Measurements from ENCODE around the gene PEDS1.
"Not testable (repeated sequence)": the region's sequence is repeated elsewhere in the genome, so short reads cannot be mapped to it uniquely, and the experiment has no call there.

PEDS1 gene

GRCh38 chr20:50153500-50154377 is at the start of gene PEDS1:
TSS of gene PEDS1 (minus strand) at chr20:50153723. CDS start at chr20:50153637, 86 bp downstream.
- peak; percentile 94 for DNase-seq

GRCh38 chr20:50202677-50203076 is 49.2 kb upstream of the PEDS1 start:
- no peak for DNase-seq

GRCh38 chr20:50201710-50202109 is 48.2 kb upstream of the PEDS1 start:
- DNase-seq = not testable (repeated sequence)

DNA sequence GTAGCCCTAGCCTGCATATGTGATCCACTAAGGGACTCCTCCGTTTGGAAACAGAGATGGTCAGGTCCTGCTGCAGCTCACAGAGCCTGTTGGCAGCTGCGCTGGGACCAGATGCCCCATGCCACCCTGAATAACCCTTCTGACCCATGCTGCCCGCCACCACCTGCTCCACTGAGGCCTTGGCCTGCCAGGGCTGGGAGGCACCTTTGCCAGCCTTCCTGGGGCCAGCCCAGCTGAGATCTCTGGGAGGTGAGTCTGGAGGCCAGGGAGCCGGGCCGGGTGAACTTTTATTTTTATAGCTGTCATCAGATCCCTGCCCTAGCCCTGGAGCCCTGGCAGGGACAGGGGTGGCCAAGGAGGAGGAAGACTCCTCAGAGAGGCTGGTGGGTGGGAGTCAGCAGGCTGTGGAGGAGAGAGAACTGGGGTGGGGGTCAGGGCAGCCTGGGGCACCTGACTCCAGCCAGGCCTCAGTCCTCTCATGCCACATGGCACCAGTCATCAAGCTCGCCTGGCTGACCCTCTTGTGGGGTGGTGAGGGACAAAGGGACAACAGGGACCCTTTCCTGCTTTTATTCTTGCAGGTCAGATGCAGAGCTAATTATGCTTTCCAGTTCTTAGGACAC is 47.1 kb upstream of the PEDS1 start:
- DNase-seq = no peak

GRCh38 chr20:50199703-50200102 is 46.2 kb upstream of the PEDS1 start:
- DNase-seq = no peak

DNA sequence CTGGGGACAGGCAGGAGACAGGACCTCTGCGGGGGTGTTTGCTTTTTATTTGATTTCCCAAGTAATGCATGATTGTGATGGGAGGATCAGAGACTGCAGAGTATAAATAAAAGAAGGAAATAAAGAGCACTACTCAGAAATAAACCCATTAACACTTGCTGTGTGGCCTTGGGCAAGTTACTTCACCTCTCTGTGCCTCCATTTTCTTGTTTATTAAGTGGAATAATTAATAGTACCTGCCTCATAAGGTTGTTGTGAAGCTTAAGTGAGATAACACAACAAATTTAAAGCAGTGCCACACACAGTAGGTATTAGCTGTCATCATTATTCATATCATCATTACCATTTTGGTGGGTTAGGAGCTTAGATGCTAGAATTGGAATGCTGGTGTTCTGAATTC is 45.2 kb upstream of the PEDS1 start:
- DNase-seq = no peak

DNA sequence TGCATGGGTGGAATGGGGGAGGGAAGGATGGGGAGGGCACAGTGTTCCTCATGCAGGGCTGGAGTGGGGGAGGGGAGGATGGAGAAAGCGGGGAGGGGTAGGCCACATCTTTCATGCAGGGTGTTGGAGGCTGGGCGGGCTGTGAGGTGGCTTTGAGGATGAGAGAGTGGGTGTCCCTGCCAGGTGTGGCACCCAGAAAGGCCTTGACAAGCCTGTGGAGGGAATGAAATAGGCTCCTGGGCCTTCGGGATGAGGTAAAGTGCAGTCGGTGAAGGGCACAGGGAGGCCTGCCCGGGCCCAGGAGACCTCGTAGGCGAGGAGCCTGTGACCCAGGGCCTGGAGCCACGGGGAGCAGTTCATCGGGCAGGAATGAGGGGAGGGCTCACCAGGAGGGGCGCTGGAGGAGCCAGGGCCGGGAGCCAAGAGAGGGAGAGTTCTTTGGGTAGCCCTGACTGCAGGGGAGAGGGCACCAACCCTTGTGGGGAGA is 44.7 kb upstream of the PEDS1 start:
- DNase-seq = no peak

- DNase-seq = no peak
These were observed 44.1 kb upstream of the PEDS1 start for GRCh38 chr20:50197463-50198179.

- no peak for DNase-seq
These were observed 43.4 kb upstream of the PEDS1 start for GRCh38 chr20:50196896-50197295.

DNA sequence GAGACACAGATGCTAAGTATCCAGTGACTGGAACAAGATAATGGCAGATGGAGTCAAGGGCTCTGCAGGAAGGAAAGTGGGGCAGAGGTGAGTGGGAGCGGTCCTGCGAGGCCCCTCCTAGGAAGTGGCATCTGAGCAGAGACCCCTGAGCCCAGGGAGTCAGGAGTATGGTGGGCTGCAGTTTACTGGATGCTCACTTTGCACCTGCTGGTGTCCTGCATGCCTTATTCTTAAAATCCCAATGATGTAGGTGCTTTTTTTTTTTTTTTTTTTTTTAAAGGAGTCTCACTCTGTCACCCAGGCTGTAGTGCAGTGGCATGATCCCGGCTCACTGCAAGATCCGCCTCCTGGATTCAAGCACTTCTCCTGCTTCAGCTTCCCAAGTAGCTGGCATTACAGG is 42.7 kb upstream of the PEDS1 start:
- DNase-seq = no peak

GRCh38 chr20:50195524-50196120 is 42.1 kb upstream of the PEDS1 start:
- DNase-seq = no peak

- DNase-seq = no peak
These were observed 41.5 kb upstream of the PEDS1 start for GRCh38 chr20:50194831-50195523.

DNA sequence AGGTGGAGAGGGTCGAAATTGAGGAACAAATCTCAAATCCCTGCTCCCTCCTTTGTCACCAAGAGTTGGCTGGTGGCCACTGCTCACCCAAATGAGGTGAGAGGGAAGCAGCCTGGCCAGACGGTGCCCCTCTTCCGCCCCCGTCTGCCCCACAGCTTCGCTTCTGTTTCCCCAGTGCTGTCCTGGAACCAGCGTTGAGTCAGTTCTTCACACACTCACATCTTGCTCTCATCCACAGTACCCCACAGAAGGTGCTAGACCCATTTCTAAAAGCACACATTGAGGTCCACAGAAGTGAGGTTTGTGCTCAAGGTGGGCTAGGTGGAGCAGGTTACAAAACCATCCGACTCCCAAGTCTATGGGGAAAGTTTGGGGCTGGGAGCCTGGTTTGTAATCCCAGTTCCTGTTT is 40.9 kb upstream of the PEDS1 start:
- no peak for DNase-seq

DNA sequence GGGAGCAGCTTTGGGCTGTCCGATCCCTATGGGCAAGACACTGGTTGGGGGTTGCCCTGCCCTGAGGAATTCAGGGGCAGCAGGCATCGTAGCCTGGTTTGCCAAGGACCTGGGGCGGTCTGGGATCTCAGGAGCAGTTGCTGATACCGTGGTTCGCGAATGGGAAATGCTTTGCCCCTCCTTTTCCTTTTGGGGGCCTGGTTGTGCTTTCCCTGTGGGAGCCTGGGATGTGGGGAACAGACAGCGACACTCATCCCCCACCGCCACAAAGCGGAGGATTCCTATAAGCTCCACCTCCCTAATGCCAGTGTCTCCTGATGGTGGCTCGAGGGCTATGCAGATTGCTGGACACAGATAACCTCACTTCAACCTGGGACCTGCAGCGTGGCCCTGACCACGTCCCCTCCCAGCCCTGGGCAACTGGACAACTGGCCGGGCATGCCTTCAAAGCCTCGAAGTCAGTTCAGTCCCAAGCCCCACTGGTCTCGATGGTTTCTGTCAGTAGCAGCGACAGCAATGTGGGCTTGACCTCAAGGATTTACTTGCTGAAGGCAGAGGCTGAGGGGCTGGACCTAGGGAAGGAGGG is 40.4 kb upstream of the PEDS1 start:
- no peak for DNase-seq

DNA sequence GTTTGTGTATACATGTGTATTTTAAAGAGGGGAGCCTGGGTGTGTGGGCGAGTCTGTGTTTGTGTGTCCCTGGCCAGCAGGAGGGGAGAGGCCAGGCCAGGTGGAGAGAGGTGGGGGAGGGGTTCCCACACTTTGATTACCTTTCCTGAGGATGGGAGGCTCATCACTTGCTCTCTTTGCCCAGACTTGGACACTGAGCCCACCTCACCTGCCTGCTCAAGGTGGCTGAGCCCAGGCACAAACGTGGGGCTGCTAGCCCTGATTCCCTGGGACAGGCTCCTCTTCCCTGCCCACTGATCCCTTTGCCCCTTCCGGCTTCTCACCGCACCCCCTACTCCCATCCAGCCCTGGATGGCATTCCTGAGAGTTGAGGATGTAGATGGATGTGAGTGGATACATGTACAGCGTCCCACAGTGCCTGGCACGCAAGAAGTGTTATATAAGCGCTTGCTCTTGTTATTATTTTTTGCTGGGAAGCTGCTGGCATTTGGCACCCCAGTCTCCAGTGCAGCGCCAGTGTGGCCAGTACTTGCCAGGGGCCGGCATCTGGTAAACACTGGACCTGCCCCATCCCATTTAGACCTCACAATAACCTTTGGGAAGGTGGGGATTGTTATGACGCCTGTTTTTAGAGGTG is 39.8 kb upstream of the PEDS1 start:
- no peak for DNase-seq

DNA sequence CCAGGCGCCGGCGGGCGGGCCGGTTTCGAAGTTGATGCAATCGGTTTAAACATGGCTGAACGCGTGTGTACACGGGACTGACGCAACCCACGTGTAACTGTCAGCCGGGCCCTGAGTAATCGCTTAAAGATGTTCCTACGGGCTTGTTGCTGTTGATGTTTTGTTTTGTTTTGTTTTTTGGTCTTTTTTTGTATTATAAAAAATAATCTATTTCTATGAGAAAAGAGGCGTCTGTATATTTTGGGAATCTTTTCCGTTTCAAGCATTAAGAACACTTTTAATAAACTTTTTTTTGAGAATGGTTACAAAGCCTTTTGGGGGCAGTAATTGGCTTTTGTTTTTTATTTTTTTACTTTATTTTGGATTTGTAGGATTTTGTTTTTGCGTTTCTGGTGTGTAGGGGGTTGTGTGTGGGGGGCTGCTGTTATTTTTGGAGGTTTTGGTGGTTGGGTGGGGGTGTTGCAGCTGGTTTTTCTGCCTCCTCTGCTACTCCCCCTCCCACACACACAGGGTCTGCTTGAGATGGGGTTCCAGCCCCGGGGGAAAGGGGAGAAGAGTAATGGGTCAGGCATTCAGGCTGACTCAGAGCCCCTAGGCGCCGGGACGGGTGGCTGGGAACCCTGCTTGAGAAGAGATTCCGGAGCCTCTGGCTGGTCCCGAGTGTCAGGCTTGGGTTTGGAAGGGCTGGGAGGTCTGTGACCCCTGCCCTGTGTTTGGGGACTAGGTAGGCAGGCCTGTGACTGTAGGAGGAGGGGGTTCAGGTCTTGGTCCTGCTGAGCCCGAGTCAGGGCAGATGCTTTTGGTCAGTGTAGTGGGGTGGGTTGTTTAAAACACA is 39.1 kb upstream of the PEDS1 start:
- DNase-seq = peak; percentile 81

DNA sequence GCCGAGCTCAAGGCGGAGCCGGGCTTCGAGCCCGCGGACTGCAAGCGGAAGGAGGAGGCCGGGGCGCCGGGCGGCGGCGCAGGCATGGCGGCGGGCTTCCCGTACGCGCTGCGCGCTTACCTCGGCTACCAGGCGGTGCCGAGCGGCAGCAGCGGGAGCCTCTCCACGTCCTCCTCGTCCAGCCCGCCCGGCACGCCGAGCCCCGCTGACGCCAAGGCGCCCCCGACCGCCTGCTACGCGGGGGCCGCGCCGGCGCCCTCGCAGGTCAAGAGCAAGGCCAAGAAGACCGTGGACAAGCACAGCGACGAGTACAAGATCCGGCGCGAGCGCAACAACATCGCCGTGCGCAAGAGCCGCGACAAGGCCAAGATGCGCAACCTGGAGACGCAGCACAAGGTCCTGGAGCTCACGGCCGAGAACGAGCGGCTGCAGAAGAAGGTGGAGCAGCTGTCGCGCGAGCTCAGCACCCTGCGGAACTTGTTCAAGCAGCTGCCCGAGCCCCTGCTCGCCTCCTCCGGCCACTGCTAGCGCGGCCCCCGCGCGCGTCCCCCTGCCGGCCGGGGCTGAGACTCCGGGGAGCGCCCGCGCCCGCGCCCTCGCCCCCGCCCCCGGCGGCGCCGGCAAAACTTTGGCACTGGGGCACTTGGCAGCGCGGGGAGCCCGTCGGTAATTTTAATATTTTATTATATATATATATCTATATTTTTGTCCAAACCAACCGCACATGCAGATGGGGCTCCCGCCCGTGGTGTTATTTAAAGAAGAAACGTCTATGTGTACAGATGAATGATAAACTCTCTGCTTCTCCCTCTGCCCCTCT is 38.2 kb upstream of the PEDS1 start:
- no peak for DNase-seq

GRCh38 chr20:50191065-50191543 is 37.6 kb upstream of the PEDS1 start:
- DNase-seq = no peak

DNA sequence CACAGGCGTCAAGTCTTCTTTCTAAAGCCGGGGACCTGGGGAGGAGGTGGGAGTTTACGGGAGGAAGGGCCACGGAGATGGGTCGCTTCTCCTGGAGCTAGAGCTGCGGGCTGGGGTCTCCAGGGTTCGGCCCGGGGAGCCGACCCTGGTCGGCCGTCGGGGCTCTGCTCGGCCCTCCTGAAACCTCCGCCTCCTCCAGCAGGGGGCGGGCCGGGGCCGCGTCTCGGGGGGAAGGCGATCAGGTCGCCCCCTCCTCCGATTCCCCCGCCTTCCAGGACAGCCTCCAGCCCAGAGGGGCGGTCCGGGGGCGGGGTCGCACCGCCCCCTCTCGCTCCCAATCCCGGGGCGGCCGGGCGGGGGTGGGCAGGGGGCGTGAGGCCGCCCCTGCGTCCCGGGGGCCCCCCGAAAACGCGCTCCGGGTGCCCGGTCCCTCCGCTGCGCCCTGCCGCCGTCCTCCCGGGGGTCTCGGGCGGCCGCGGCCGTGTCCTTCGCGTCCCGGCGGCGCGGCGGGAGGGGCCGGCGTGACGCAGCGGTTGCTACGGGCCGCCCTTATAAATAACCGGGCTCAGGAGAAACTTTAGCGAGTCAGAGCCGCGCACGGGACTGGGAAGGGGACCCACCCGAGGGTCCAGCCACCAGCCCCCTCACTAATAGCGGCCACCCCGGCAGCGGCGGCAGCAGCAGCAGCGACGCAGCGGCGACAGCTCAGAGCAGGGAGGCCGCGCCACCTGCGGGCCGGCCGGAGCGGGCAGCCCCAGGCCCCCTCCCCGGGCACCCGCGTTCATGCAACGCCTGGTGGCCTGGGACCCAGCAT is 36.9 kb upstream of the PEDS1 start, which contains the start of gene CEBPB:
CEBPB (plus strand) TSS at position 580 of the 814 bp plus-strand sequence; CDS start at position 784, 204 bp downstream.
- peak; percentile 96 for DNase-seq

Data from T1000 (cell line).